Measurements from ENCODE around the gene ZNF385A.

ZNF385A gene

DNA sequence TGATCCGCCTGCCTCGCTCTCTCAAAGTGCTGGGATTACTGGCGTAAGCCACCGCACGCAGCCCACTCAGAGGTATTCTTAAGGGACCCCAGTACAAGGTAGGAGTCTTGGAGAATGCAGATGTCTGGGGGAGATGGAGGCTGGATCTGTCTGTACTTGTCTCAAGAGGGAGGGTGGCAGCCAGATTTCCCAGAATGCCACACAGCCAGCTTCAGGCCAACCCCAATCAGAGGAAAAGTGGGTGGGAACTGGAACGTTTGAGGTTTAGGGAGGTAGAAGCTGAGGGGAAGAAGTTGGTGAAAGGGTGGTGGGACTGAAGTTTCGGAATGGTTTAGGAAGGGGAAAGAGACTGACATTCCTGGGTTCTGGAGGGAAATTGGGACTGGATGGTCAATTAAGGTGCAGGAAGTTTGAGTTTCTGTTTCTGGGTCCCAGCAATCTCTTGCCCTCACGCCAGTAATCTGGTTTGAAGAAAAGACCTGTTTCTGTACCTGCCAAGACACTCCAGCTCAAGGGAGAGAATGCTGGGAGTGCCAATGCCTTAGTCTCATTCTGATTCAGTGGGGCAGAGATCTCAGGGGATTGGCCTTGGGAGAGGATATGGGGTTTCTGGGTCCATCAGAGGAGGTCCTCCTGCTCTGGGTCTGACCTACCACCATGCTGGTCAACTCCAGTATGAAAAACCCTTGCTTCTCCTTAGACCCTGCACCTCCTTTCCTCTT, 8.1 kb upstream of the ZNF385A start:
- no peak for DNase-seq (ENCODE audit: low read depth in 2 of 2)

DNA sequence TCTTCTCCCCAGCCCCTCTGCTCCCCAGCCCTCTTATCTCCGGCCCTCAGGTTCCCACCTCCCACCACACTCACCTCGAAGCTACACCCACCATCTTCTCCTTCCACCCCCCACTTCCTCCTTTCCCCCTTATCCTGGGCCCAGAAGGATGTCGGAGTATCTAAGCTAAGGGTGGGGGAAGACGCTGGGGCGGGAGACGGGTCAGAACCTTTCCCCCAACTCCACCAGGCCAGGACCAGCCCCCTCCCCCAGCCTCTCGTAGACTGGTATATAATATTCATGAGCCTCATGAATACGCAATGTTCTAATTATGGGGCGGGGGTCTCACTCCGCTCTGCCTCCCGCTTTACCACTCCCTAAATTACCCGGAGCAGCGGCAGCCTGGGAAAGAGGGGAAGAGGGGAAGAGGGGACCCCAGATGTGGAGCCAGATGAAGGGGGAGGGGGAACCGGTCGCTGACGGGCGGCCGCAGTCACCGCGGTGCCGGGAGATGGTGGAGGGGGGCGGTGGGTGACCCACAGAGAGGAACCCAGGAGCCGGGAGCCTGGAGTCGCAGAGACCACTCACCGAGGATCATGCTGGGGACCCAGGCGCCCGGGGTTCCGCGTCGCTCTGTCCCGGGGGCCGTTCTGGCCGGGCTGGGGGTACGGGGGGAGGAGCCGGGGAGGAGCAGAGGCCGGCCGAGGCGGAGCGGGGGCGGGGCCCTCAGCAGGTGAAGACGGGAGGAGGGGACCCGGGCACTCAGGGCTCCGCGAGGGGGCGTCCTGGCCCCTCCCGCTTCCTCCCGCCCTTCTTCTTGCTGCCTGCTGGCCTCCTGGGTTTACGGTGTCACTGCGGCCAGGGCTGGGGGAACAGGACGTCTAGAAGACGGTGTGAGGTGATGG, 6.4 kb upstream of the ZNF385A start:
- peak; percentile 26 to 61 for DNase-seq (ENCODE audit: low read depth in 2 of 2)

DNA sequence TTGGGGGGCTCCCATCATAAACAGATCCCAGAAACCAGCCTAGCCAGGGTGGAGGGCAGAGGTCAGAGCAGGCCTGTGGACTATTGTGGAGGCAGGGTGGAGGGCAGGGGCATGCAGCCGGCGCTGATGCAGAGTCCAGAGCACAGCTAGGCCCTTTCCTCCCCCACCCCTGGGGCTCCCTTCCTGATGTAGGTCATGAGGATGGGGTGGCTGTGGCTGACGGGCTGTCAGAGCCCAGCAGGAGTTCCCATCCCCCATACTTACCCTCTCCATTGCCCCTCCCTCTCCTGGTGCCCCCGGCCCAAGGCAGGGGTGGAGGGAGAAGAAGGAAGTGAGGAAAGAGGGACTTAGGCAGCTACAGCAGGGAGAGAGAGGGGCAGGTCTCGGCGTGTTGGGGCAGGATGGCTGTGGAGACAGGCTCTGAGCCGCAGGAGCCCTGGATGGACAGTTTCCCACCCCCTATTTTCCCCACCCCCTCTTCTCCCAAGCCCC, 5.7 kb upstream of the ZNF385A start:
- DNase-seq (ENCODE audit: low read depth in 2 of 2), result no peak

DNA sequence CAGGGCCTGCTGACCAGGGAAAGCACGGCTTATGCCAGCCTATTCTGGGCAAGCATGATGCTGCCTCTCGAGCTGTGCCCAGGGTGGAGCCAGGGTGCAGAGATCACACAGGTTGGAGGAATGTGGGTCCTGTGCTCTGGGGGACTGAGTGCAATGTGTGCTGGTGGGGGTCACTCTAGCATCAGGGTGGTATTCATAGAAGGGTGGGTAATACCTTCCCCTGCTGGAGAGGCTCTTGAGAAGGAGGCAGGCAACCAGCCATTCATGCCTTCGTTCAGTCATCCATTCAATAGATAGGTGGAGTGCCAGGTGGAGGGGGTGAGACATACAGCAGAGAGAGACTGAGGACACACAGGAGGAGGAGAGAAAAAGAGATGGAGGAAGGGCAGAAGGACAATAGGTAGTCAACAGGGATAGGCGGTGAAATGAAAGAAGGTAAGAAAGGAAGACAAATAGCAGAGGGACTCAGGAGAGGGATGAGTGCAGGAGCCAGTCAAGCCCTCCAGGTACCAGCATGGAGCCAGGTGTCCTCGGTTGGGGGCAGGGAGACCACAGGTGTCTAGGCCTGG, 5.2 kb upstream of the ZNF385A start:
- no peak for DNase-seq (ENCODE audit: low read depth in 2 of 2)

DNA sequence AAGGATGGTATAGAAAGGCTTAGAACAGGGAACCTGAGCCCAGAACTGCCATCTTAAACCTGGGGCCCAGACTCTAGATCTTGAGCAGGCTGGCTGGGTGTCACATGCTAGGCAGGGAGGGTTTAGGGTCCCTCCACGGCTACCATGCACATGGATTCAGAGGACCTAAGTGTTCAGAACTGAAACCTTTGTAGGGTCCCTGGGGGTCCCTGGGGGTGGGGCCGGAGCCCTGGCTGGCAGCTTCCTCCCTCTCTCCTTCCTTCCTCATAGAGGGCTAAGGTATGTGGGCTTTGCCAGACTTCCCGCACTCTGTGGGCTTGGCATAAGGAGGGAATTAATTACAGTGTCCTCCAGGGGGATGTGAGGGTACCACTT, 4.6 kb upstream of the ZNF385A start:
- no peak for DNase-seq (ENCODE audit: low read depth in 2 of 2)

DNA sequence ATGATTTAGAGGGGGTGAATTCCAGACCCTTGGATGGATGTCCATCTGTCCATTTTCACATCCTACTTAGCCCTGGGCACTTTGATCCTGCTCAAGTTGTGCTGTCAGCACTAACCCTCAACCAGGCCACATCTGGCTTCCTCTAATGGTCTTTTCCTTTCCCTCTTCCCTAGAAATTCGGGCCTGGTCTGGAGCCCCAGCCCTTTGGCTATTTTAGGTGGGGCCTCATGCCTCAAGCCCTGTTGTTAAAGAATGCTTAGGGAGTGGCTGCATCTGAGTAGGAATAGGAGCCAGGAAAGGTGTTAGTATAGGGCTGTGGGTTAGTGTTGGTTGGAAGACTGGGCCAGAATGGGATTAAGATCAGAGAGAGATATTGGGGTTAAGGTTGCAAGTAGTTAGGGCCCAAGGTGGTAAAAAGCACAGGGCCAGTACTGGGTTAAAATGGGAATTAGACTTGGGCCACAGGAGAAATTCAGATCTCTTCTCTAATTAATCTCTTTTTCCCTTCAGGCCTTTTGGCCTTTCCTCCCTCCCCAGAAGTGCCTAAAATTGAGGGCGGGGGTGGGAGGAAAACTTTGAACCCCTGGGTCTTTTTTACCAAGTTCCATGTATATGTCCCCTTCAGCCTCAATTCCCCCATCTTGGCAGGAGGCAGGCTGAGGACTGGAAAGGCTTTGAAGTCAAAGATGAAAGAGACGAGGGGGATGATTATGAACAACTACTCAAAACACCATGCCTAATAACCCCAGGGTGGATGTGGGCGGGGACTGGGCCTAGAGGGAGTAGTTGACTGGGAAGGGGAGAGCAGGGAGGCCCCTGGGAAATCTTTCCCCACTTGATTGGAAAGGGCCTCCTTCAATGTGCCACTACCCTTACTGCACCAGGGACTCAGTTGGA, 4.0 kb upstream of the ZNF385A start:
- no peak for DNase-seq (ENCODE audit: low read depth in 2 of 2)

DNA sequence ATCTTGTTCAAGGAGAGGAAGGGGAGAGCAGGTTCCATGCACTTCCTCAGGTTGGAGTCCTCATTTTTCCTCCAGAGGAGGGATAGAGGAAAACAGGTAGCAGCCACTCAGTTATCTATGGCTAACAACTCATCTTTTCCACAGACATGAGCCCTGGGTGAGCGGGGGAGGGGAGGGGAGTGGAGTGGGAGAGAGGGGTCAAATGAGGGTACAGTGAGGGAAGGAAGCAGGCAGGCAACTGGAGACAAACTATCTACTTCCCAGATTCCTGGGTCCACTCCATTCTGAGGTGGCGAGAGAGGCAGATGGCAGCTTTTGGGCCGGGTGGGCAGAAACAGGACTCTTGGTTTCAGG, 2.6 kb upstream of the ZNF385A start:
- DNase-seq (ENCODE audit: low read depth in 2 of 2), result no peak

DNA sequence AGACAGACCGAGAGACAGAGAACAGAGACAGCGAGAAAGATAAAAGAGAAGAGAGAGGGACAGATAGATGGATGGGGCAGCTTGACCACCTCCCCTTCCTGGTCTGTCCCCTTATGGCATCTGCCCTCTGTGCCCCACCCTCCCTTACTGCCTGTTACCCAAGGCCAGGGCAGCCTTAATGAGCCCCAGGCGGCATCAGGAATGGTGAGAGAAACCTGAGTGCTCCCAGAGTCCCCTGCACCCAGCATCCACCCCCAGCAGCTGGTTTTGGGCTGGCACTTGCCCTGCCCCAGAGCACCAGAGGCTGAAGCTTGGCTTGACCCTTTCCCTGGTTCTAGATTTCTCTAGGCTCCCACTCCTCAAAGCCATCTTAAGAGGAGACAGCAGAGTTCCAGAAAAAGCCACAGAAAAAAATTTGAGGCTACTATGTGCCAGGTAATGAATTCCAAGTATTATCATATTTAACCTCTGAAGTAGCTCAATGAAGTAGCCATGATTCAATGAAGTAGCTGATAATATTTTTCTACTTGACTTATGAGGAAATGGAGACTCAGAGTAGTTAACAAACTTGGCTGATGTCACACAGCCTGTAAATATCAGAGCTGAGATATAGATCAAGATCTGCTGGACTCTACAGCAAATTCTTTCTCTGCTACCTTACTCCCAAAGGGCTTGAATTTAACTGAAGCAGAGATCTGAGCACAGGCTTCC, 2.0 kb upstream of the ZNF385A start:
- no peak for DNase-seq (ENCODE audit: low read depth in 2 of 2)

DNA sequence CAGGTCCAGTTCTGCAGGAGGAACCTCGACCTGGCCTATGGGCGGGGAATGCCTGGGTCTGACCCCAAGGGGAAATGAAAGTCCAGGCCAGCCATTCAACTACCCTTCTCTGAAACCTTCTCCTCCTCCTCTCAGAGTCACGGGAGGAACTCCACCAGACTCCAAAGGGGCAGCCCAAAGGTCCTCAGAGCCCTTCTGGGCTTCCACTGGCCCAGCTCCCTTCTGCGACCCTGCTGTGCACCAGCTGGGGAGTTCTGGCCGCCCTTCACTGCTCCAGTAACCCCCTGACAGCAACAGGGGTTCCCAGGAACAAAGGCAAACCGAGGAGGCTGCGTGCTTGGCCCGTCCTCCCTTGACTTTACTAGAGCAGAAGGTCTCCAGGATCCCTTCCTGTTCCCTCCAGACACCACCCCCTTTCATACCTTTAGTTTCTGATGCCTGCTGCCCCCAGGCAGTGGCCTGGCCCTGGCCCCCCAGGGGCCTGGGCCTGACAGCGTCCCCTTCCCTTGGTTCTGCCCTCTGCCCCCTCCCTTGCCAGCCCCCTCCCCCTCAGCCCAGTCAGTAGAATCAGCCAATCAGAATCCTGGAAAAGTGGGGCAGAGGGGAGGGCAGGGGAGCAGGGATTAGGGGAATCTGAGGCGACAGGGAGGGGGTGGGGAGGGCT, 850 bp upstream of the ZNF385A start:
- DNase-seq (ENCODE audit: low read depth in 2 of 2), result no peak

DNA sequence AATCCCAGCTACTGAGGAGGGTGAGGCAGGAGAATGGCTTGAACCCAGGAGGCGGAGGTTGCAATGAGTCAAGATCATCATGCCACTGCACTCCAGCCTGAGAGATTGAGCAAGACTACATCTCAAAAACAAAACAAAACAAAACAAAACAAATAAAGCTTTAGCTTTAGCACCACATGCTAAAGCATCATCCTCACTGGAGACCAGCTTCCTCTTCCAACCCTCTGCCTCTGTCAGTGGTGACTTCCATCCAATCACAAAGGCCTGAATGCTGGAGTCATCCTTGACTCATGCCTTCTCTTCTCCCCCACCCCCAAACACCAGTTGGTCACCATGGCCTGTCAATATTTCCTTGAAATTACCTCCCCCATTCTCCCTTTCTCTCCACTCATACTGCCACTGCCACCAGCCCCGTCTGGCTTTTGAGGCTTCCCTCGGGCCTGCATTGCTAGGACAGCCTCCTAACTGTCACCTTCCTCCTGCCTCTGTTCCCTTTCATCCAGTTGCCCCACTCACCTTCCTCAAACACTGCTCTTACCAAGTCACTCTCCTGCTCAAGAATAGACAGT, 1.4 kb downstream of the ZNF385A start:
- no peak for DNase-seq (ENCODE audit: low read depth in 2 of 2)

DNA sequence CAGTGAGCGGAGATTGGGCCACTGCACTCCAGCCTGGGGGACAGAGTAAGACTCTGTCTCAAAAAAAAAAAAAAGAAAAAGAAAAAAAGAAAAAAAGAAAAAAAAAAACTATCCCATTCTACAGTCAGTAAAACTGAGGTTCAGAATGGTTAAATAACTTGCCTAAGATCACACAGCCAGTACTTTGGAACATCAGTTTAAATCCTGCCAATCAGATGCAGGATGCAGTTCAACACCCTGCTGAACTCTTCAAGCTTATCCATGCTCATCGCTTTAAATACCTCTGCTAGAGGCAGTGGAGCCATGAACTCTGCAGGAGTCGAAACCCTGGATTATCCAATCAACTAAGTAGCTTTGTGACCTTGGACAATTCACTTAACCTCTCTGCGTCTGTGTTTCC, 3.4 kb downstream of the ZNF385A start:
- DNase-seq (ENCODE audit: low read depth in 2 of 2), result no peak

DNA sequence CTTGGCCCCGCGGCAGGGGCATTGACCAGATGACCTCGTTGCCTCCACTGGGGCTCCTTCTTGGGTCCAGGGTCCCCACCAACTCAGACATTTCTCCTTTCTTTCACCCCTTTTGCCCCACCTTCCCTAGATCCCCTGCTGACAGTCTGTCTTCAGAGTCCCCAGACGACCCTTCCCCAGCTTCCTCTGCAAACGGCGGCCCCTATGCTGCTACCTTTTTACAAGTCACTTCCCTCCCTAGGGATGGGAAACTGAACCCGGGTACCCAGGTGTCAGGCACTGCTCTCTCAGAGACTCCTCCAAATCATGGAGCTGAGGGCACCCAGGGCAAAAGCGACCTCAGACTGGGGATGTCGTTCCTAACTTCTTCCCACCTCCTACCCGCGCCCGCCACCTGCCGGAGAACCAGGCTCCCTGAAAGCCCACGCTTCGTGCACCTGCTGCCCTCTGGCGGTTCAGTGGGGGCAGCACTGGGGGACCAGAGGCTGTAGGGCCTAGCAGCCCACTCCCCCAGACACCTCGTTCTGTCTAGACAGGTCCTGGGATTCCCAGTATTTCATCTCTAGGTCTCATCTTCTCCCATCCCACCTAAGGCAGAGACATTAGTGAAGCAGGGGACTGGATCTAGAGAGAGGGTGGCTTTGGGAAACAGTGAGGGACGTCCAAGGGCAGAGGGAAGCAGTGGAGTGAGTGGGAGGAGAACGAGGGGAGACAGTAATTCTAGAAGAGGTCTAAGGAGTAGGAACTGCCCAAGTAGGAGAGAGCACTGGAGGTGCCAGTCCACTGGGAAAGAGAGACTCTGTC, 4.9 kb downstream of the ZNF385A start:
- DNase-seq (ENCODE audit: low read depth in 2 of 2), result peak; percentile 77 to 90

DNA sequence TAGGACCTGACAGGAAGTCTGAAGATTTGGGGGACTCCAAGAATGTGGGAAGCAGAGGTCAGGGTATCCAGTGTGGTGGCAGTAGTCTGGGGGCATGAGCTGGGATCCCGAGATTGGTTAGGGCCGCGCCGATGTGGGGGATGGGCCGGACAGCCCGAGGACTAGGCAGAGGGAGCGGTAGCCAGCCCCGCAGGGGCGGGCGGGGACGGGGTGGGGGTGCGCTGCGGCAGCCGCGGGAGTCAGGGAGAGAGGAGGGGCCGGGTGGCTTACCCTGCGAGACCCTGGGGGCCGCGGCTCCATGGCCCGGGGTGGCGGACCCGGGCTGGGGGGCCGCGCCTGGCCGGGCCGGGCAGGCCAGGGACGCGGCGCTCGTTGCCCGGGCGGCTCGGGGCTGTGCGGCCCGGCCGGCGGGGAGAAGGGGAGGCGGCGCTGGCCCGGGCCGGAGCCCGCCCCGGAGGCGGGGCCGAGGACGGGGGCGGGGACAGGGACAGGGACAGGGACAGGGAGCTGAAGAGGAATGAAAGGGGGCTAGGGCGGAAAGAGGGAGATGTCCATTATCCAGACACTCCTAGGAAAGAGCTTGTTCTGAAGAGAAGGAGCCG, 5.6 kb downstream of the ZNF385A start:
- no peak for DNase-seq (ENCODE audit: low read depth in 2 of 2)

DNA sequence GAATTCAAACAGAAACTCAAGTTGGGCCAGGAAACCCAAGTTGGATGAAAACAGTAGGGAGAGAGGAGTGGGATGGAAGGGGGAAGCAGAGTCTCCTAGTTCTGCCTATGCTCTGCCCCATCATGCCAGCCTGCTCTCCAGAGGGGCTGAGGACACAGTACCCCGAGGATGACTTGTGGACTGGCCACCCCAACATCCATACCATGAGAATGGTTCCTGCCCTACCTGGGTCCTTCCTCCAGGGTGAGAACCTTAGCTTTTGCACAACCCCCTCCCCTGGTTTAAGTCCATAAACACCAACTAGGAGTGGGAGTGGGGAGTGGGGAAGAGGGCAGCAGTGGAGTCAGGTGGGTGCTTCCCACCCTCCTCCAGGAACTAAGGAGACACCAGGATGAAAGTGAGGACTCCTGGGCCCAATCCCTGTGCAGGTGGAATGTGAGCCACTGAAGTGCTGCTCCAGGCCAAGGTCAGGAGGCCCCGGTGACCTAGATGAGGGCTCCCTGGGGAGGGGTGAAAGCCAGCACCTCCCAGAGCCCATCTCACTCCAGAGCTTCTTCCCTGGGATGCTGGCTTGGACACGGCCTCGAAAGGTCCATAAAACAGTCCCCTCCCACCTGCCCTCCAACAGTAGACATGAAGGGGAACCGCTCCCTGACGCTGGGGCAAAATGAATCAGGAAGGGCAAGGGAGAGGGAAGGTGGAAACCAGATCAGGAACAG, 6.6 kb downstream of the ZNF385A start:
- no peak for DNase-seq (ENCODE audit: low read depth in 2 of 2)

DNA sequence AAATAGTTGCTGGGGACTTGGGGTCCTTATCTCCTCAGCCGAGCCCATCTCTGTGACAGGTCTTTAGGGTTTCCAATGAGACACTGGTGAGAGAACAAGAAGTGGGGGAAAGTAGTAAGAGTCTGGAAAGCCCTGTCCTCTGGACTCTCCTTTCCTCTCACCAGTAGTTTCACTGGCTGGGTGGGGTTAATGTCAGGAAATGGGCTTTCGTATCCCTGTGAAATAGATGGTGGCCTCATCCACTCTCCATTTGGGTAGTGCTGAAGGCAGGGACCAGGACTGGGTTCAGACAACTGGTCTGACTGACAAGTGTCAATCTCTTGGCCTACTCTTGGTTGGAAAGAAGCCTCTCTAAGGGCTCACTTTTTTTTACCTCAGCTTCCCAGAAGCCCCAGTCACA, 7.5 kb downstream of the ZNF385A start:
- DNase-seq (ENCODE audit: low read depth in 2 of 2), result no peak

DNA sequence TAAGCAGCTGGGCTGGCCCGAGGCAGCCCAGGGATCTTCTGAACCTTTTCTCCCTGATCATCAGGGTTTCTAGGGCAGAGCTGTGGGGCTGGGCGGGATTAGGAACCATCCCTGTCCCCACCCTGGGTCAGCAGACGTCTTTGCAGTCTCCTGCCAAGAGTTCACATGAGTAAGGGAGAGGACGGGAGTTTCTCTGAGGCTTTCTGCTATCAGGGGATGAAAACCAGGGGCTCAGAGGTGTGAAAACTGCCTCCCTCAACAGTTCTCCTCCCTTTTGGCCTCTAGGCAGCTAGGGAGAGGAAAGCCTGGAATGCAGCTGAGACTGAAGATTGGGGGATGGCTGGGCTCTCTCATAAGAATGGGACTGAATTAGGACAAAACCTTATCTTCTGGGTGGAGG, 7.9 kb downstream of the ZNF385A start:
- DNase-seq (ENCODE audit: low read depth in 2 of 2), result no peak

DNA sequence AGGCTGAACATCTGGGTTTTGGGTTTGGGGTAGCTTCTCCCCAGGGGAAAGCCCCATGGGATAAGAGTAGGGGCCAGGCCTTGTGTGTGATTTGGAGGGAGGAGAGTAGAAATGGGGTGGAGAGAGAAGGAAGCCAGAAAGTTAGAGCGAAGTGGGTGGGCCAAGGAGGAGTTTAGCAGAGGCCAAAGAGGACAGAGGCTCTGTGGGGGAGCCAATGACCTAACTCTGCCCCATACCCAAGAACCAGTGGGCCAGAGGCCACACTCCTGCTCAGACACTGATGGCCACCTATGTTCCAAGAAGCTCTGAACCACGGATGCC, 9.3 kb downstream of the ZNF385A start:
- DNase-seq (ENCODE audit: low read depth in 2 of 2), result no peak

DNA sequence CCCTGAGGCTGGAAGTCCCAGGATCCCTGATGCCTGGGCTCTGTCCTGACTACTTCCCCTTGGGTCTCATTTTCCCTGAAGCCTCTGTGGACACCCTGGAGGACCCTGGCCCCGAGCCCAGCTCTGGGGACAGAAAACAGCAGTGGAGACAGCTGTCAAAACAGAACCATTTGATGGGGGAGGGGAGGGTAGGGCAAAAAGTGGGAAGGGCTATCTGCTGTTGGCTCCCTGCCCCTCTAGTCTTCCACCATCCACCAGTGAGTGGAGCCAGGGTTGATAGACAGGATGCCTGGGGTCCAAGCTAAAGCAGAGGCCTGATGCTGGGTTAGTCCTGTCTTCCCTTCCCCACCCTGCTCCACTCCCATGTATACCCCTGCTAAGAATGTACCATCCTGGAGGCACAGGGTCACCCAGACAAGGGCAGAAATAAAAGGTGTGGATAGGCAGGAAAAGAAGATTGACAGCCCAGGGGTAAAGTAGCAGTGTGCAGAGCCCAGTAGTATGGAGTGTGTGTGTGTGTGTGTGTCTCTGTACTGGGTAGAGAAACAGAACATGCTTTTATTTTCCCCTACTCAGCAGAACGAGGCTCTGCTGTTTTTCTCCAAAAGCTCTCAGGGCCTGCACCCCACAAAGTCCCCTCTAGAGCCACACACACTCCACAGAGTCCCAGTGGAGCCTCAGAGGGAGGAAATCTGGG, 9.8 kb downstream of the ZNF385A start:
- DNase-seq (ENCODE audit: low read depth in 2 of 2), result no peak
